Gastroesophageal sphincter (tissue), 4 donors: ENCODE measurements around the gene MLLT3. TPM values are rescaled to one million over a fixed set of nuclear protein-coding genes. Genes with fewer than 3 reads are reported as not detected.

Experiments used
- ATAC-seq: fragments of 150-250 bp; one replicate; pipeline ENCODE4 v1.9.1; 2016; ENCODE audit warnings: mild to moderate bottlenecking, moderate library complexity
- H3K27ac ChIP-seq, 4 donors: fragments of 200-600 bp; sonication (generic) in 3 of 4; 1 replicate in 3 of 4; 2 replicates in 1 of 4; pipeline ENCODE4 v1.5.1; 2016 to 2019
- H3K27me3 ChIP-seq: fragments of 200-600 bp; sonication (generic); one replicate; pipeline ENCODE4 v1.5.1; 2019
- H3K36me3 ChIP-seq, 2 donors: fragments of 200-600 bp; sonication (generic); one replicate each; pipeline ENCODE4 v1.5.1; 2019; ENCODE audit warnings: control low read depth in 1 of 2
- H3K4me1 ChIP-seq, 3 donors: fragments of 200-600 bp; sonication (generic); 1 replicate in 2 of 3; 2 replicates in 1 of 3; pipeline ENCODE4 v1.5.1; 2016 to 2019; ENCODE audit warnings: control low read depth in 2 of 3
- H3K4me3 ChIP-seq, 2 donors: fragments of 200-600 bp; sonication (generic); one replicate each; pipeline ENCODE4 v1.5.1; 2019; ENCODE audit warnings: mild to moderate bottlenecking in 1 of 2, moderate library complexity in 1 of 2
- H3K9me3 ChIP-seq, 3 donors: fragments of 200-600 bp; sonication (generic); one replicate each; pipeline ENCODE4 v1.5.1; 2017 to 2019; ENCODE audit warnings: control low read depth in 2 of 3
- EP300 ChIP-seq: sonication (generic); formaldehyde crosslinking; IDR thresholded peaks from one replicate; pipeline ENCODE4 v1.6.1; 2017; ENCODE audit warnings: antibody characterized with exemption, mild to moderate bottlenecking
- POLR2A ChIP-seq, 2 donors: fragments of 450-650 bp; IDR thresholded peaks; one replicate each; pipeline ENCODE4 v1.6.1; 2017; ENCODE audit warnings: antibody characterized with exemption in 2 of 2, mild to moderate bottlenecking in 2 of 2, moderate library complexity in 1 of 2
- POLR2AphosphoS5 ChIP-seq: sonication (generic); formaldehyde crosslinking; IDR thresholded peaks from one replicate; pipeline ENCODE4 v1.6.1; 2017; ENCODE audit warnings: antibody characterized with exemption
- WGBS, 2 donors: methylation state at CpG; one replicate each; pipeline ENCODE4 v1.1.5; 2018; ENCODE audit warnings: low coverage in 1 of 2; 5-methylcytosine and 5-hydroxymethylcytosine counted together
- total RNA-seq, 4 donors: library from RNA; depleted of rRNA; stranded (reverse); fragments of >200 nt; gene quantifications; one replicate each; pipeline ENCODE4 v1.1.0, GENCODE V29; 2016
- TF ChIP-seq, protein P1 (sequence below), 4 experiments: fragments of 200-600 bp in 2 of 4; fragments of 450-650 bp in 2 of 4; sonication (generic) in 1 of 4; IDR thresholded peaks; one replicate each; pipeline ENCODE4 v1.5.1; 2017 to 2019; ENCODE audit warnings: antibody characterized with exemption in 4 of 4, mild to moderate bottlenecking in 2 of 4, moderate library complexity in 2 of 4

Gene MLLT3
- total RNA-seq, 4 donors from 2014 or later, result 21.2 to 37.2 (median 29.6) TPM

- TF ChIP-seq, protein P1, sequence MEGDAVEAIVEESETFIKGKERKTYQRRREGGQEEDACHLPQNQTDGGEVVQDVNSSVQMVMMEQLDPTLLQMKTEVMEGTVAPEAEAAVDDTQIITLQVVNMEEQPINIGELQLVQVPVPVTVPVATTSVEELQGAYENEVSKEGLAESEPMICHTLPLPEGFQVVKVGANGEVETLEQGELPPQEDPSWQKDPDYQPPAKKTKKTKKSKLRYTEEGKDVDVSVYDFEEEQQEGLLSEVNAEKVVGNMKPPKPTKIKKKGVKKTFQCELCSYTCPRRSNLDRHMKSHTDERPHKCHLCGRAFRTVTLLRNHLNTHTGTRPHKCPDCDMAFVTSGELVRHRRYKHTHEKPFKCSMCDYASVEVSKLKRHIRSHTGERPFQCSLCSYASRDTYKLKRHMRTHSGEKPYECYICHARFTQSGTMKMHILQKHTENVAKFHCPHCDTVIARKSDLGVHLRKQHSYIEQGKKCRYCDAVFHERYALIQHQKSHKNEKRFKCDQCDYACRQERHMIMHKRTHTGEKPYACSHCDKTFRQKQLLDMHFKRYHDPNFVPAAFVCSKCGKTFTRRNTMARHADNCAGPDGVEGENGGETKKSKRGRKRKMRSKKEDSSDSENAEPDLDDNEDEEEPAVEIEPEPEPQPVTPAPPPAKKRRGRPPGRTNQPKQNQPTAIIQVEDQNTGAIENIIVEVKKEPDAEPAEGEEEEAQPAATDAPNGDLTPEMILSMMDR (IDR thresholded peaks at IDR 0.05), result no peak
- TF ChIP-seq POLR2A (IDR thresholded peaks at IDR 0.05) (no peak), POLR2AphosphoS5 (no peak), EP300 (no peak)
- H3K4me1 ChIP-seq, result peaks cover 0 to 26% (median 0%) of the 10 kb centered on the region in 3 donors
- no peak overlapping the region for H3K27ac ChIP-seq
- no peaks in the 10 kb centered on the region for H3K27me3 ChIP-seq
- H3K9me3 ChIP-seq, result no peaks in the 10 kb centered on the region
- 65% methylated on average over 6 of the region's 6 CpGs for WGBS, 2 donors
- ATAC-seq, result no peak
- H3K36me3 ChIP-seq, result no peaks in the 10 kb centered on the region
- H3K4me3 ChIP-seq, result no peak overlapping the region
Observed at GRCh38 chr9:20321423-20322082, 300.7 kb downstream of the MLLT3 start.

DNA sequence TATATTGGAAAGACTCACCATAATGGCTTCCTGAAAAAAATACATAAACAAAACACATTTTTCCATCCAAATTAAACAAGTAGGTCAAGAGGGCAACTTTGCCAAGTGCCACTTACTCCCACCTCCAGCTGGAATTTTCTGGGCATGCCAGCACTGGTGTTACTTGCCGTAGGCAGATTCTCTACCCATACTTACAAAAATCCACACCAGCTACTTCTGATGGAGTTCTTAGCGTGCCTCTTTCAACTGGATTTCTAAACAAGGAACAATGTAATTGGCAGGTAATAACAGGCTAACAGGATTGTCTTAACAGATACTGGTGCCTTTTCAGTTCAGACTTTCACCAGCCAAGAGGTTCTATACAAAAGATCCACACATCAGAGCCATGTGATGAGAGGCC is 301.4 kb downstream of the MLLT3 start:
- TF ChIP-seq, protein P1 (IDR thresholded peaks at IDR 0.05), result no peak
- no peak for TF ChIP-seq POLR2A (IDR thresholded peaks at IDR 0.05)
- no peak for TF ChIP-seq EP300
- no peak for TF ChIP-seq POLR2AphosphoS5
- peaks cover 0 to 26% (median 0%) of the 10 kb centered on the region in 3 donors for H3K4me1 ChIP-seq
- H3K4me3 ChIP-seq, result no peak overlapping the region
- H3K36me3 ChIP-seq, result no peaks in the 10 kb centered on the region
- no peak for ATAC-seq
- 40 to 81% methylated on average over 1 to 2 of the region's 2 CpGs for WGBS, 2 donors
- H3K9me3 ChIP-seq, result no peaks in the 10 kb centered on the region
- H3K27me3 ChIP-seq, result no peaks in the 10 kb centered on the region
- peak overlapping the region in 3 of 4 donors; percentile 2 to 71 (median 42) for H3K27ac ChIP-seq

DNA sequence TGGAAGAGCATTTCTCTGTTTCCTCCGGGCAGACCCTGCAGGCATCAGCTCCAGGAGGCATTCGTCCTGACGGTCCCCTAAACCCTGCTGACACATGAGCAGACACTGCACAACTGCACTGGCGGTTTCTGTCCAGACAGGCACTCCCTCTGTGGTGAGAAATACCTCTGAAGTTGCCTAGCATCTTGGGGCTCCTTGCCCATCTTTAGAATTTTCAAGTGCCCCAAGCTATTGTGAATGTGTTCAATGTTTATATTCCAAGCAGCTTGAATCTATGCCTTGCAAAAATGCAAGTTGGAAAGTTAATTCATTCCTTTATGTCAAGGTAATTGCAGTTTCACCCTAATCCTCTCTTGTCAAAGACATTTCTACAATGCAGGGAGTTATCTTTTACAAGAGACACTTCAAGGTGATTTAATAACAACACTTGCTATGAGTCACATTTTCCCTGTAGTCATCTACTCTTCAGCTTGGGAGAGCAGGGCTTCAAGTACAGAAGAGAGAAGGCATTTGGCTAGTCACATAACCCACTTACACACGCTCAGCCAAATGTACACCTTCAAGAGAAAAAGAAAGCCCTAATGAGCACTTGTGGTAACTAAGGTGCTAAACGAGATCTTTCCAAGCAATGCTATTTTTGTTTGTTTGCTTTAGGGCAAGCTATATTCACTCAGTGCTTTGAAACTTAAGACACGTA is 302.5 kb downstream of the MLLT3 start:
- H3K27me3 ChIP-seq, result no peaks in the 10 kb centered on the region
- peaks cover 0 to 33% (median 0%) of the 10 kb centered on the region in 3 donors for H3K4me1 ChIP-seq
- no peaks in the 10 kb centered on the region for H3K36me3 ChIP-seq
- no peak overlapping the region for H3K4me3 ChIP-seq
- TF ChIP-seq POLR2AphosphoS5 (peak; percentile 40), POLR2A (IDR thresholded peaks at IDR 0.05) (no peak)
- TF ChIP-seq, protein P1 (IDR thresholded peaks at IDR 0.05), result no peak
- H3K9me3 ChIP-seq, result no peaks in the 10 kb centered on the region
- WGBS, 2 donors, result 30 to 34% methylated on average over 7 of the region's 7 CpGs
- ATAC-seq, result no peak
- H3K27ac ChIP-seq, result peak overlapping the region in 3 of 4 donors; percentile 42 to 71 (median 60)

DNA sequence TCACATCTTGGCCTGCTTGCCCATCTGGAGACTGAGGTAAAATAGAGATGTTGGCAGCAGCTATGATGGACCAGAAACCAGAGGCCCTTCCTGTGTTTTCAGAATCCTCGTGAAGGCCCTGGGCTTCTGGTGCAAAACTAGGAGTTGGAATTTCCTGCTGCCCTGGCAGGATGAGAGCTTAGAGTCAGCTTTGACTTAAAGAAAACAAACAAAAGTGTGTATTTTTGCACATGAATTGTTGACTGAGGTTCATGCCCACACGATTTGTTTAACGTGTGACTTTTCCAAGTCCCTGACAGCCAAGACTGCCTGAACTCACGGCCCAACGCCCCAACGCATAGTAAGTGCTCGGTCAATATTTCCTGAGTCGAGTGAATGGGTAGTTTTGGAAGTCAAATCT is 303.1 kb downstream of the MLLT3 start:
- ATAC-seq, result no peak
- WGBS, 2 donors, result 38 to 50% methylated on average over 4 to 5 of the region's 8 CpGs
- no peaks in the 10 kb centered on the region for H3K9me3 ChIP-seq
- H3K36me3 ChIP-seq, result no peaks in the 10 kb centered on the region
- H3K4me1 ChIP-seq, result peaks cover 0 to 33% (median 0%) of the 10 kb centered on the region in 3 donors
- peak overlapping the region in 3 of 4 donors; percentile 42 to 71 (median 60) for H3K27ac ChIP-seq
- H3K4me3 ChIP-seq, result no peak overlapping the region
- H3K27me3 ChIP-seq, result no peaks in the 10 kb centered on the region
- TF ChIP-seq POLR2AphosphoS5, result no peak
- TF ChIP-seq POLR2A (IDR thresholded peaks at IDR 0.05), result no peak
- TF ChIP-seq EP300, result no peak
- TF ChIP-seq, protein P1 (IDR thresholded peaks at IDR 0.05), result no peak
